ENCODE data around the gene CCDC169.
"Not testable (repeated sequence)": the region's sequence is repeated elsewhere in the genome, so short reads cannot be mapped to it uniquely, and the experiment has no call there.

Gene CCDC169

GRCh38 chr13:36297366-36298338 is at the start of gene CCDC169:
Gene CCDC169, minus strand, starts transcription at chr13:36297814. Its CDS starts 95 bp downstream, at chr13:36297719.
- DNase-seq = peak; percentile 38

- DNase-seq = peak; percentile 83
Measured at GRCh38 chr13:36346222-36347083, 48.8 kb upstream of the CCDC169 start, which contains the start of gene SPART. Gene SPART, minus strand, starts transcription at chr13:36346394. Its CDS starts 10,564 bp downstream, at chr13:36335830.

GRCh38 chr13:36345438-36346221 is 48.0 kb upstream of the CCDC169 start:
- DNase-seq = peak; percentile 61

GRCh38 chr13:36344886-36345437 is 47.3 kb upstream of the CCDC169 start:
- DNase-seq = no peak

- peak; percentile 46 for DNase-seq
Measured at GRCh38 chr13:36344173-36344572, 46.6 kb upstream of the CCDC169 start.

- DNase-seq = no peak
Measured at GRCh38 chr13:36343766-36344165, 46.2 kb upstream of the CCDC169 start.

GRCh38 chr13:36342715-36343114 is 45.1 kb upstream of the CCDC169 start:
- no peak for DNase-seq

GRCh38 chr13:36341718-36342117 is 44.1 kb upstream of the CCDC169 start:
- peak; percentile 46 for DNase-seq

- no peak for DNase-seq
Measured at GRCh38 chr13:36339600-36340155, 42.1 kb upstream of the CCDC169 start.

- DNase-seq = no peak
Measured at GRCh38 chr13:36337938-36338641, 40.5 kb upstream of the CCDC169 start.

- DNase-seq = no peak
Measured at GRCh38 chr13:36332986-36333385, 35.4 kb upstream of the CCDC169 start.

GRCh38 chr13:36332255-36332654 is 34.6 kb upstream of the CCDC169 start:
- DNase-seq = not testable (repeated sequence)

GRCh38 chr13:36331280-36331679 is 33.7 kb upstream of the CCDC169 start:
- DNase-seq = no peak

- no peak for DNase-seq
Measured at GRCh38 chr13:36329361-36329760, 31.7 kb upstream of the CCDC169 start.

- DNase-seq = no peak
Measured at GRCh38 chr13:36328821-36329220, 31.2 kb upstream of the CCDC169 start.

- DNase-seq = no peak
Measured at GRCh38 chr13:36325912-36326311, 28.3 kb upstream of the CCDC169 start.

- DNase-seq = not testable (repeated sequence)
Measured at GRCh38 chr13:36324881-36325280, 27.3 kb upstream of the CCDC169 start.

GRCh38 chr13:36323951-36324566 is 26.4 kb upstream of the CCDC169 start:
- DNase-seq = no peak

- no peak for DNase-seq
Measured at GRCh38 chr13:36323408-36323807, 25.8 kb upstream of the CCDC169 start.

GRCh38 chr13:36319793-36320192 is 22.2 kb upstream of the CCDC169 start:
- not testable (repeated sequence) for DNase-seq
